IPS-NIHi11 (cell line): Measurements from ENCODE around the gene HBQ1.
"Not testable (repeated sequence)": the region's sequence is repeated elsewhere in the genome, so short reads cannot be mapped to it uniquely, and the experiment has no call there.

Source experiments
- DNase-seq: peaks from one replicate; pipeline ENCODE4 v3.0.0; 2012; ENCODE audit warnings: mixed read lengths, low spot score

The HBQ1 gene

GRCh38 chr16:160691-161190, 19.5 kb upstream of the HBQ1 start:
- no peak for DNase-seq

DNA sequence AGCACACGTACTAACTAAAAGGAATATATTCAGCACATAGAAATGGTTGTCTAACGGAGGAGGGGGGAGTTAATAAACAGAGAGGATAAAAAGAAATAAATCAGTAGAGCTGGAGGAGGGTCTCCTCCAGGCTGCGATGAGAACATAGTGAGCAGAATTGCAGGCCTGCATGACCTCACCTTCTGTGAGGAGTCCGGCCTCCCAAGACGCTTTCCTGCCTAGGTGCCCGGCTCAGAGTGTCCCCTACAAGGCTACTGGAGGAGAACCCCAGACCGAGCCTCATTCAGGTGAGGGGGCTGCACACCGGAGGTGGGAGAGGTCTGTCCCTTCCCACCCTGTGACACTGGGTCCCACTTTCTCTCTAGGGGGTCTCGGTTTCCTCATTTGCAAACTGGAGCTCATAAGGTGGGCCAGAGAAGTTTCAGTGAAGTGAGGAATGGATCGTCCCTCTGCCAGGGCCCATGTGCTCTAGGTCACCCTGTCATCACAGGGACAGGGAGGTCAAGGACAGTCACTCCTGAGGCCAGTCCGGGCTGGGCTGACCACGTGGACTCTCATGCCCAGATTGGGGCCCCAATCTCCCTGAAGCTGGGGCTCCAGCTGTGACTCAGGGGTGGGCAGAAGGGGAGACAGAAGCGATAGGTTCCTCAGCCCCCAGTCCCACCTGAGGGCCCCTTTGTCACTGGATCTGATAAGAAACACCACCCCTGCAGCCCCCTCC, 17.8 kb upstream of the HBQ1 start:
- DNase-seq: no peak

DNA sequence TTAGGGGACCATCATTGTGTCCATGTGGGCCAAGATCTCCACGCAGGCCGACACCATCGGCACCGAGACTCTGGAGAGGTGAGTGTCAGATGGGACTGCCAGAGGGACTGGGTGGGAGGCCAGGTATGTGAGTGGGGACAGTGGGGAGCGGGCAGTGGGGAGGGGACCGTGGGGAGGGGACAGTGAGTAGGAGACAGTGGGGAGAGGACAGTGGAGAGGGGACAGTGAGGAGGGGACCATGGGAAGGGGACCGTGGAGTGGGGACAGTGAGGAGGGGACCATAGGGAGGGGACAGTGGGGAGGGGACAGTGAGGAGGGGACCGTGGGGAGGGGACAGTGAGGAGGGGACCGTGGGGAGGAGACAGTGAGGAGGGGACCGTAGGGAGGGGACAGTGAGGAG, 17.1 kb upstream of the HBQ1 start:
- not testable (repeated sequence) for DNase-seq

GRCh38 chr16:163696-164095, 16.6 kb upstream of the HBQ1 start:
- not testable (repeated sequence) for DNase-seq

DNA sequence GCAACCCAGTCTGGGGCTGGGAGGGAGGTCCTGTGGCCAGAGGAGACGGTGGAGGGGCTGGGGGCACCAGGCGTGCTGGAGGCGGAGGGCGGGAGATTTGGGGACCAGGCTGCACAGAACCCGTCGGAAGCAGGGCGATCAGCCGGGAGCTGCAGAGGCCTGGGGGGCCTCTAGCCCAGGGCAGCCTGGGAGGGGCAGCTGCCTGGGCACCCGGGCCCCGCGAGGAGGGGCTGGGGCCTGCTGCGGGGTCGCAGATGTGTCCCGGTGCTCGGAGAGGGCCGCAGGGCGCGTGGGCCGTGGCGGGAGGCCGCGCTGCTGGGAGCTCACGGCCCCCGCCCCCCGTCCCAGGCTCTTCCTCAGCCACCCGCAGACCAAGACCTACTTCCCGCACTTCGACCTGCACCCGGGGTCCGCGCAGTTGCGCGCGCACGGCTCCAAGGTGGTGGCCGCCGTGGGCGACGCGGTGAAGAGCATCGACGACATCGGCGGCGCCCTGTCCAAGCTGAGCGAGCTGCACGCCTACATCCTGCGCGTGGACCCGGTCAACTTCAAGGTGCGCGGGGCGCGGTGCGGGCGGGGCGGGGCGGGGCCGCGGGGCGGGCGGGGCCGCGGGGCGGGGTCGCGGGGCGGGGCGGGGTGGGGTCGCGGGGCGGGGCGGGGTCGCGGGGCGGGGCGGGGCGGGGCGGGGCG, 16.0 kb upstream of the HBQ1 start:
- DNase-seq: not testable (repeated sequence)

DNA sequence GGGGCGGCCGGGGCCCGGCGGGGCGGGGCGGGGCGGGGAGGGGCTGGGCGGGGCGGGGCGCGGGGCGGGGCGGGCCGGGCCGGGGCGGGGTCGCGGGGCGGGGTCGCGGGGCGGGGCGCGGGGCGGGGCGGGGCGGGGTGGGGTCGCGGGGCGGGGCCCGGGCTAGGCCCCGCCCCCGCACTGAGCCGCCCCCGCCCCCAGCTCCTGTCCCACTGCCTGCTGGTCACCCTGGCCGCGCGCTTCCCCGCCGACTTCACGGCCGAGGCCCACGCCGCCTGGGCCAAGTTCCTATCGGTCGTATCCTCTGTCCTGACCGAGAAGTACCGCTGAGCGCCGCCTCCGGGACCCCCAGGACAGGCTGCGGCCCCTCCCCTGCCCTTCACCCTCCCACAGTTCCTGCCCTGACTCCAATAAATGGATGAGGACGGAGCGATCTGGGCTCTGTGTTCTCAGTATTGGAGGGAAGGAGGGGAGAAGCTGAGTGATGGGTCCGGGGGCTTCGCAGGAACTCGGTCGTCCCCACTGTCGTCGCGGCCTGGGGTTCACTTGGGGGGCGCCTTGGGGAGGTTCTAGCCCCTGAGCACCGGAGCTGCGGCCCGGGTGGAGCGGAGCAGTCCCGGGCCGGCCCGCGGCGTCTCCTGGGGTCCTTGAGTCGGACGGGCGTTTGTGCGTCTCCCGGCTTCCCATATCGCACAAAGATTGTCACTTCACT, 15.3 kb upstream of the HBQ1 start:
- DNase-seq: no peak

DNA sequence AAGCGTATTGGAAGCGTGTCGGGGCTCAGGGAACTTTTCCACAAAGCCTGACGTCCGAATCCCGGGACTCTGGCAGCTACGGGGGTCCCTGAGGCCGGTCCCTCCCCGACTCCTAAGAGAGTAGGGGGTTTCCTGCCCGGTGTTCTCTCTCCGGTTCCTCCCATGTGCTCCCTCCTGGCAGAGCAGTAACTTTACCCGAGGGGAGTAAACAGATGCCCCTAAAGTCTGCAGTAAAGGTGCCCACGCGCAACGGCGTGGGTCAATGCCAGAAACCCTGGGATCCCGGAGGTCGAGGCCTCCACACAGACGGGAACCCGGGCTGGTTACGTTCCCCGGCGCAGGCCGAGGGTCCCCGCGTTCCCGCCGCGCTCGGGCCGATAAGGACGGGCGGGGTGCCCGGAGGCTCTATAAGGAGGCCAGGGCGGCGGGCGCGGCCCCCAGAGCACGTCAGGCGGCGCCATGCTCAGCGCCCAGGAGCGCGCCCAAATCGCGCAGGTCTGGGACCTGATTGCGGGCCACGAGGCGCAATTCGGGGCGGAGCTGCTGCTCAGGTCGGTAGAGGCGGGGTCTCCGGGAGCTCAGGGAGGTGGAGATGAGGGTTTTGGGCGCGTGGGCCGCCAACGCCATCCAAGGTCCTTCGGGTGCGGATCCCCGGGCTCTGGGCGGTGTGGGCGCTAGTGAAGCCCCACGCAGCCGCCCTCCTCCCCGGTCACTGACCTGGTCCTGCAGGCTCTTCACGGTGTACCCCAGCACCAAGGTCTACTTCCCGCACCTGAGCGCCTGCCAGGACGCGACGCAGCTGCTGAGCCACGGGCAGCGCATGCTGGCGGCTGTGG, 14.5 kb upstream of the HBQ1 start, which contains the start of gene HBM:
TSS of gene HBM (plus strand) at position 440 of the 836 bp plus-strand sequence. CDS start at position 460, 20 bp downstream.
- no peak for DNase-seq

DNA sequence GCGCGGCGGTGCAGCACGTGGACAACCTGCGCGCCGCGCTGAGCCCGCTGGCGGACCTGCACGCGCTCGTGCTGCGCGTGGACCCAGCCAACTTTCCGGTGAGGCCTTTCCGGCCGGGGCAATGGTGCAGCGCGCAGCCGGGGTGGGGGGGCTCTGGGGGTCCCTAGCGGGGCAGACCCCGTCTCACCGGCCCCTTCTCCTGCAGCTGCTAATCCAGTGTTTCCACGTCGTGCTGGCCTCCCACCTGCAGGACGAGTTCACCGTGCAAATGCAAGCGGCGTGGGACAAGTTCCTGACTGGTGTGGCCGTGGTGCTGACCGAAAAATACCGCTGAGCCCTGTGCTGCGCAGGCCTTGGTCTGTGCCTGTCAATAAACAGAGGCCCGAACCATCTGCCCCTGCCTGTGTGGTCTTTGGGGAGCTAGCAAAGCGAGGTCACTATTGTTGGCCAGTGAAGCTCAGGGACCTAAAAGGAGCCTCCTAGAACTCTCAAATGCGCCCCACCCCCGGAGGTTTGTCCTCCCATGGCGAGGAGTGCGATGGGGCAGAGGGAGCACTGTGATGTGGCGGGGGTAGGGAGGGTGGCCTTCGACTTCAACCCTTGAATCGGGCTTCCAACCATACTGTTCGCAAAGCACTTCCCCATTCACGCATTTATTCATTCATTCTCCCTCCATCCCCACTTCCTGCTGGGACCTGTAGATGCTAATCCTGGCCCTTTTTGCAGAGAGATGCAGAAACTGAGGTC, 13.7 kb upstream of the HBQ1 start:
- DNase-seq: no peak

- no peak for DNase-seq
These were observed 13.1 kb upstream of the HBQ1 start for GRCh38 chr16:167122-167690.

- no peak for DNase-seq
These were observed 11.8 kb upstream of the HBQ1 start for GRCh38 chr16:168424-168823.

- no peak for DNase-seq
These were observed 11.2 kb upstream of the HBQ1 start for GRCh38 chr16:169014-169413.

GRCh38 chr16:170088-170507, 10.2 kb upstream of the HBQ1 start:
- DNase-seq: not testable (repeated sequence)

GRCh38 chr16:170788-171187, 9.5 kb upstream of the HBQ1 start:
- DNase-seq: no peak

DNA sequence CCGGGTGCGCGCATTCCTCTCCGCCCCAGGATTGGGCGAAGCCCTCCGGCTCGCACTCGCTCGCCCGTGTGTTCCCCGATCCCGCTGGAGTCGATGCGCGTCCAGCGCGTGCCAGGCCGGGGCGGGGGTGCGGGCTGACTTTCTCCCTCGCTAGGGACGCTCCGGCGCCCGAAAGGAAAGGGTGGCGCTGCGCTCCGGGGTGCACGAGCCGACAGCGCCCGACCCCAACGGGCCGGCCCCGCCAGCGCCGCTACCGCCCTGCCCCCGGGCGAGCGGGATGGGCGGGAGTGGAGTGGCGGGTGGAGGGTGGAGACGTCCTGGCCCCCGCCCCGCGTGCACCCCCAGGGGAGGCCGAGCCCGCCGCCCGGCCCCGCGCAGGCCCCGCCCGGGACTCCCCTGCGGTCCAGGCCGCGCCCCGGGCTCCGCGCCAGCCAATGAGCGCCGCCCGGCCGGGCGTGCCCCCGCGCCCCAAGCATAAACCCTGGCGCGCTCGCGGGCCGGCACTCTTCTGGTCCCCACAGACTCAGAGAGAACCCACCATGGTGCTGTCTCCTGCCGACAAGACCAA, 7.8 kb upstream of the HBQ1 start, which contains the start of gene HBA2:
TSS of gene HBA2 (plus strand) at position 503 of the 568 bp plus-strand sequence. CDS start at position 540, 37 bp downstream.
- not testable (repeated sequence) for DNase-seq

DNA sequence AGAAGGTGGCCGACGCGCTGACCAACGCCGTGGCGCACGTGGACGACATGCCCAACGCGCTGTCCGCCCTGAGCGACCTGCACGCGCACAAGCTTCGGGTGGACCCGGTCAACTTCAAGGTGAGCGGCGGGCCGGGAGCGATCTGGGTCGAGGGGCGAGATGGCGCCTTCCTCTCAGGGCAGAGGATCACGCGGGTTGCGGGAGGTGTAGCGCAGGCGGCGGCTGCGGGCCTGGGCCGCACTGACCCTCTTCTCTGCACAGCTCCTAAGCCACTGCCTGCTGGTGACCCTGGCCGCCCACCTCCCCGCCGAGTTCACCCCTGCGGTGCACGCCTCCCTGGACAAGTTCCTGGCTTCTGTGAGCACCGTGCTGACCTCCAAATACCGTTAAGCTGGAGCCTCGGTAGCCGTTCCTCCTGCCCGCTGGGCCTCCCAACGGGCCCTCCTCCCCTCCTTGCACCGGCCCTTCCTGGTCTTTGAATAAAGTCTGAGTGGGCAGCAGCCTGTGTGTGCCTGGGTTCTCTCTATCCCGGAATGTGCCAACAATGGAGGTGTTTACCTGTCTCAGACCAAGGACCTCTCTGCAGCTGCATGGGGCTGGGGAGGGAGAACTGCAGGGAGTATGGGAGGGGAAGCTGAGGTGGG, 6.9 kb upstream of the HBQ1 start:
- DNase-seq: not testable (repeated sequence)

DNA sequence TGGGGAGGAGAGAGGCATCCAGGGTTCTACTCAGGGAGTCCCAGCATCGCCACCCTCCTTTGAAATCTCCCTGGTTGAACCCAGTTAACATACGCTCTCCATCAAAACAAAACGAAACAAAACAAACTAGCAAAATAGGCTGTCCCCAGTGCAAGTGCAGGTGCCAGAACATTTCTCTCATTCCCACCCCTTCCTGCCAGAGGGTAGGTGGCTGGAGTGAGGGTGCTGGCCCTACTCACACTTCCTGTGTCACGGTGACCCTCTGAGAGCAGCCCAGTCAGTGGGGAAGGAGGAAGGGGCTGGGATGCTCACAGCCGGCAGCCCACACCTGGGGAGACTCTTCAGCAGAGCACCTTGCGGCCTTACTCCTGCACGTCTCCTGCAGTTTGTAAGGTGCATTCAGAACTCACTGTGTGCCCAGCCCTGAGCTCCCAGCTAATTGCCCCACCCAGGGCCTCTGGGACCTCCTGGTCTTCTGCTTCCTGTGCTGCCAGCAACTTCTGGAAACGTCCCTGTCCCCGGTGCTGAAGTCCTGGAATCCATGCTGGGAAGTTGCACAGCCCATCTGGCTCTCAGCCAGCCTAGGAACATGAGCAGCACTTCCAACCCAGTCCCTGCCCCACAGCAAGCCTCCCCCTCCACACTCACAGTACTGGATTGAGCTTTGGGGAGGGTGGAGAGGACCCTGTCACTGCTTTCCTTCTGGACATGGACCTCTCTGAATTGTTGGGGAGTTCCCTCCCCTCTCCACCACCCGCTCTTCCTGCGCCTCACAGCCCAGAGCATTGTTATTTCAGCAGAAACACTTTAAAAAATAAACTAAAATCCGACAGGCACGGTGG, 6.1 kb upstream of the HBQ1 start:
- DNase-seq: not testable (repeated sequence)

DNA sequence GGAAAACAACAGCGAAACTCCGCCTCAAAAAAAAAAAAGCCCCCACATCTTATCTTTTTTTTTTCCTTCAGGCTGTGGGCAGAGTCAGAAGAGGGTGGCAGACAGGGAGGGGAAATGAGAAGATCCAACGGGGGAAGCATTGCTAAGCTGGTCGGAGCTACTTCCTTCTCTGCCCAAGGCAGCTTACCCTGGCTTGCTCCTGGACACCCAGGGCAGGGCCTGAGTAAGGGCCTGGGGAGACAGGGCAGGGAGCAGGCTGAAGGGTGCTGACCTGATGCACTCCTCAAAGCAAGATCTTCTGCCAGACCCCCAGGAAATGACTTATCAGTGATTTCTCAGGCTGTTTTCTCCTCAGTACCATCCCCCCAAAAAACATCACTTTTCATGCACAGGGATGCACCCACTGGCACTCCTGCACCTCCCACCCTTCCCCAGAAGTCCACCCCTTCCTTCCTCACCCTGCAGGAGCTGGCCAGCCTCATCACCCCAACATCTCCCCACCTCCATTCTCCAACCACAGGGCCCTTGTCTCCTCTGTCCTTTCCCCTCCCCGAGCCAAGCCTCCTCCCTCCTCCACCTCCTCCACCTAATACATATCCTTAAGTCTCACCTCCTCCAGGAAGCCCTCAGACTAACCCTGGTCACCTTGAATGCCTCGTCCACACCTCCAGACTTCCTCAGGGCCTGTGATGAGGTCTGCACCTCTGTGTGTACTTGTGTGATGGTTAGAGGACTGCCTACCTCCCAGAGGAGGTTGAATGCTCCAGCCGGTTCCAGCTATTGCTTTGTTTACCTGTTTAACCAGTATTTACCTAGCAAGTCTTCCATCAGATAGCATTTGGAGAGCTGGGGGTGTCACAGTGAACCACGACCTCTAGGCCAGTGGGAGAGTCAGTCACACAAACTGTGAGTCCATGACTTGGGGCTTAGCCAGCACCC, 5.0 kb upstream of the HBQ1 start:
- no peak for DNase-seq

DNA sequence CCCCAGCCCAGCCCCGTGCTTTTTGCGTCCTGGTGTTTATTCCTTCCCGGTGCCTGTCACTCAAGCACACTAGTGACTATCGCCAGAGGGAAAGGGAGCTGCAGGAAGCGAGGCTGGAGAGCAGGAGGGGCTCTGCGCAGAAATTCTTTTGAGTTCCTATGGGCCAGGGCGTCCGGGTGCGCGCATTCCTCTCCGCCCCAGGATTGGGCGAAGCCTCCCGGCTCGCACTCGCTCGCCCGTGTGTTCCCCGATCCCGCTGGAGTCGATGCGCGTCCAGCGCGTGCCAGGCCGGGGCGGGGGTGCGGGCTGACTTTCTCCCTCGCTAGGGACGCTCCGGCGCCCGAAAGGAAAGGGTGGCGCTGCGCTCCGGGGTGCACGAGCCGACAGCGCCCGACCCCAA, 4.3 kb upstream of the HBQ1 start:
- not testable (repeated sequence) for DNase-seq
